Measurements from ENCODE around the gene RPL28. TPM values are rescaled to one million over a fixed set of nuclear protein-coding genes. Genes with fewer than 3 reads are reported as not detected.

RPL28 gene
- total and polyA plus RNA-seq, 2 of the 13 experiments (the other 11 are each of a cell fraction or from before 2014, with no cell fraction given): 105 to 420 TPM

GRCh38 chr19:55406091-55406825 lies 20.5 kb downstream of the RPL28 start:
- Histone ChIP-seq H3K79me2 (ENCODE audit: insufficient read depth, low read length) (peaks cover 16% of the 10 kb centered on the region), H3K4me1 (ENCODE audit: insufficient read depth, low read length) (peaks cover 26% of the 10 kb centered on the region), H3K4me2 (ENCODE audit: low read depth, low read length) (peak overlapping the region; percentile 57), H3K27me3 (ENCODE audit: control insufficient read depth in 1 of 2, insufficient read depth in 2 of 2, low read length in 2 of 2) (peaks cover 0 to 5% of the 10 kb centered on the region in 2 experiments; a peak in 1 of 5 replicates), H3K36me3 (replicated peaks in 1 of 2; ENCODE audit: control insufficient read depth in 1 of 2, insufficient read depth in 2 of 2, low read length in 2 of 2) (peaks cover 9 to 23% of the 10 kb centered on the region in 2 experiments; a peak in 4 of 5 replicates), H3K9me3 (ENCODE audit: low read length) (no peaks in the 10 kb centered on the region), H2AFZ (ENCODE audit: low read length) (no peak overlapping the region), H4K20me1 (ENCODE audit: insufficient read depth, low read length) (no peaks in the 10 kb centered on the region), H3K4me3 (replicated peaks in 1 of 3; ENCODE audit: insufficient read depth in 1 of 3, low read depth in 2 of 3, low read length in 3 of 3) (peak overlapping the region; percentile 82 to 88 (median 83); a peak in 5 of 6 replicates), H3K9ac (ENCODE audit: insufficient read depth, low read depth, low read length) (peak overlapping the region; percentile 86; the same call in 1 of the 2 replicates), H3K27ac (ENCODE audit: extremely low read length, insufficient read depth, low read length) (no peak overlapping the region)
- in situ Hi-C loops (cut with HindIII; ENCODE audit: extremely low pct_ligation_motif_present, low pct_unique_long_range_greater_than_20kb): loop anchor here (5.0 kb wide), 1 partner anchor 259 kb away; the partner anchor contains the start of gene TNNT1
- intact Hi-C loops (cut with micrococcal nuclease; ENCODE audit: unreplicated experiment): no loop called here
- WGBS (ENCODE audit: low lambda C conversion rate): 87% methylated on average over 14 of the region's 14 CpGs
- FAIRE-seq: no peak
- ATAC-seq: no peak
- ChIA-PET CTCF (ENCODE audit: low intra/inter-chr PET ratio, low total read pairs) (no interaction called here), POLR2A (interaction anchor here (1.5 to 2.9 kb wide), 5 partner anchors 16 to 126 kb away, joined by 6 to 62 read pairs (median 11); partner anchors contain the start of genes HSPBP1, KMT5C, RPL28 and TMEM190)
- TSS peak; percentile 68 for BruUV-seq (replicated peaks)
- DNase-seq (ENCODE audit: low spot score): no peak
- TF ChIP-seq ZNF570 (CRISPR knock-in tag; IDR thresholded peaks at IDR 0.05; ENCODE audit: borderline replicate concordance): no peak
- no peak for TF ChIP-seq HNRNPL (IDR thresholded peaks at IDR 0.05; ENCODE audit: low read depth, low read length)
- TF ChIP-seq ZFP91 (CRISPR knock-in tag; IDR thresholded peaks at IDR 0.05; ENCODE audit: borderline replicate concordance): 0 out of 2 replicates have a peak, but pooled peaks have one; percentile 17
- TF ChIP-seq DR1 (CRISPR knock-in tag; IDR thresholded peaks at IDR 0.05): no peak

Measured in HepG2 (cell line).